ENCODE data around the gene TLX1.

TLX1 gene

DNA sequence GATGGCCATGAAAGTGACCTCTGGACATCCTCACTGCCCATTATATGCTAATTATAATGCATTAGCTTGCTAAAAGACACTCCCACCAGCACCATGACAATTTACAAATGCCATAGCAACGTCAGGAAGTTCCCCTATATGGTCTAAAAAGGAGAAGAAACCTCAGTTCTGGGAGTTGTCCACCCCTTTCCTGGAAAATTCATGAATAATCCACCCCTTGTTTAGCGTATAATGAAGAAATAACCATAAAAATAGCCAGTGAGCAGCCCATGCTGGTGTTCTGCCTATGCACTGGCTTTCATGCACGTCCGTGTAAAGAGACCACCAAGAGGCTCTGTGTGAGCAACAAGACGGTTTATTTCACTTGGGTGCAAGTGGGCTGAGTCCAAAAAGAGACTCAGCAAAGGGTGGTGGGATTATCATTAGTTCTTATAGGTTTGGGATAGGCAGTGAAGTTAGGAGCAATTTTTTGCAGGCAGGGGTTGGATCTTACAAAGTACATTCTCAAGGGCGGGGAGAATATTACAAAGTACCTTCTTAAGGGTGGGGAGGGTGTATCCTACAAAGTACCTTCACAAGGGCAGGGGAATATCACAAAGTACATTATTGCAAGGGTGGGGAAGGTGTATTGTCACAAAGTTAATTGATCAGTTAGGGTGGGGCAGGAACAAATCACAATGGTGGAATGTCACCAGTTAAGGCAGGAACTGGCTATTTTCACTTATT lies 52.5 kb downstream of the TLX1 start:
- H3K4me3 ChIP-seq (ENCODE audit: low read depth, low read length): no peak overlapping the region
- no peak overlapping the region for H3K27ac ChIP-seq
- DNase-seq: no peak
- TF ChIP-seq, protein P1, sequence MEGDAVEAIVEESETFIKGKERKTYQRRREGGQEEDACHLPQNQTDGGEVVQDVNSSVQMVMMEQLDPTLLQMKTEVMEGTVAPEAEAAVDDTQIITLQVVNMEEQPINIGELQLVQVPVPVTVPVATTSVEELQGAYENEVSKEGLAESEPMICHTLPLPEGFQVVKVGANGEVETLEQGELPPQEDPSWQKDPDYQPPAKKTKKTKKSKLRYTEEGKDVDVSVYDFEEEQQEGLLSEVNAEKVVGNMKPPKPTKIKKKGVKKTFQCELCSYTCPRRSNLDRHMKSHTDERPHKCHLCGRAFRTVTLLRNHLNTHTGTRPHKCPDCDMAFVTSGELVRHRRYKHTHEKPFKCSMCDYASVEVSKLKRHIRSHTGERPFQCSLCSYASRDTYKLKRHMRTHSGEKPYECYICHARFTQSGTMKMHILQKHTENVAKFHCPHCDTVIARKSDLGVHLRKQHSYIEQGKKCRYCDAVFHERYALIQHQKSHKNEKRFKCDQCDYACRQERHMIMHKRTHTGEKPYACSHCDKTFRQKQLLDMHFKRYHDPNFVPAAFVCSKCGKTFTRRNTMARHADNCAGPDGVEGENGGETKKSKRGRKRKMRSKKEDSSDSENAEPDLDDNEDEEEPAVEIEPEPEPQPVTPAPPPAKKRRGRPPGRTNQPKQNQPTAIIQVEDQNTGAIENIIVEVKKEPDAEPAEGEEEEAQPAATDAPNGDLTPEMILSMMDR (IDR thresholded peaks at IDR 0.05; ENCODE audit: low read depth, low read length, missing control alignments): no peak
- H3K27me3 ChIP-seq (replicated peaks): peaks cover 2% of the 10 kb centered on the region
- in situ Hi-C loops (cut with HindIII; ENCODE audit: low pct_ligation_motif_present, low sequenced_read_pairs): no loop called here
- H3K36me3 ChIP-seq (replicated peaks): no peaks in the 10 kb centered on the region
